ENCODE measurements around the gene DNAH11.

- TF ChIP-seq CTCF (IDR thresholded peaks at IDR 0.05) (no peak), POLR2A (IDR thresholded peaks at IDR 0.05) (no peak)
These were observed 127.7 kb downstream of the DNAH11 start for GRCh38 chr7:21670496-21670895.

Measured in prostate gland (tissue), 2 donors.